ENCODE results near the gene GPR42.

The GPR42 gene

GRCh38 chr19:35352448-35353304 lies 18.2 kb upstream of the GPR42 start (continued):
- TF ChIP-seq IKZF3 (tag by site-specific recombination; IDR thresholded peaks at IDR 0.05) (peak; percentile 72; the same call in 1 of the 2 replicates), ZNF704 (tag by site-specific recombination; IDR thresholded peaks at IDR 0.05) (no peak), ZNF335 (tag by site-specific recombination; conservative IDR thresholded peaks at IDR 0.05) (peak; percentile 86), ZFP37 (tag by site-specific recombination; IDR thresholded peaks at IDR 0.05) (peak; percentile 70; the same call in 1 of the 2 replicates), REST (tag by site-specific recombination; IDR thresholded peaks at IDR 0.05) (peak; percentile 21; the same call in 1 of the 2 replicates), ZNF791 (tag by site-specific recombination; IDR thresholded peaks at IDR 0.05) (no peak), ZNF433 (tag by site-specific recombination; IDR thresholded peaks at IDR 0.05; ENCODE audit: low read depth) (no peak), ZNF449 (tag by site-specific recombination; IDR thresholded peaks at IDR 0.05) (no peak), ZNF10 (tag by site-specific recombination; IDR thresholded peaks at IDR 0.05) (no peak), ZNF768 (tag by site-specific recombination; IDR thresholded peaks at IDR 0.05) (no peak), ZNF580 (tag by site-specific recombination; IDR thresholded peaks at IDR 0.05) (no peak), ZNF639 (tag by site-specific recombination; IDR thresholded peaks at IDR 0.05) (0 out of 2 replicates have a peak, but pooled peaks have one; percentile 10), ZNF600 (tag by site-specific recombination; IDR thresholded peaks at IDR 0.05) (peak; percentile 60; the same call in 1 of the 2 replicates), ZNF133 (tag by site-specific recombination; IDR thresholded peaks at IDR 0.05) (no peak), TRIM28 (IDR thresholded peaks at IDR 0.05; ENCODE audit: borderline replicate concordance, low read length) (0 out of 2 replicates have a peak, but pooled peaks have one; percentile 23), ZNF19 (tag by site-specific recombination; IDR thresholded peaks at IDR 0.05; ENCODE audit: low read depth) (no peak), ZNF138 (tag by site-specific recombination; IDR thresholded peaks at IDR 0.05; ENCODE audit: borderline replicate concordance) (no peak), ATF2 (tag by site-specific recombination; IDR thresholded peaks at IDR 0.05; ENCODE audit: low read depth) (no peak), ZNF518A (tag by site-specific recombination; conservative IDR thresholded peaks at IDR 0.05; ENCODE audit: low read depth) (no peak), ZNF747 (tag by site-specific recombination; IDR thresholded peaks at IDR 0.05) (no peak), ZNF341 (tag by site-specific recombination; IDR thresholded peaks at IDR 0.05; ENCODE audit: low read depth) (no peak), ZBTB17 (tag by site-specific recombination; IDR thresholded peaks at IDR 0.05) (peak; percentile 100), ZBTB20 (tag by site-specific recombination; IDR thresholded peaks at IDR 0.05) (no peak), ZNF37A (tag by site-specific recombination; IDR thresholded peaks at IDR 0.05) (no peak)
